A673 (cell line): ENCODE data around the gene BRMS1L. TPM values are rescaled to one million over a fixed set of nuclear protein-coding genes. Genes with fewer than 3 reads are reported as not detected.
A peak's percentile ranks its signal among the peaks of the same experiment; 100 is the strongest.

Experiments used
- BruUV-seq: library from RNA; stranded (reverse); fragments of 400-500 nt; replicated peaks from 2 replicates; lab custom pipeline; 2021; lab: Mats Ljungman, UMichigan
- CTCF ChIA-PET: fragments of 300-600 bp; sonication (Branson Sonifier 250); formaldehyde crosslinking; loops from one replicate; lab custom pipeline; 2022; ENCODE audit warnings: antibody characterized with exemption; lab: Charles Lee
- POLR2A ChIA-PET: fragments of 300-600 bp; sonication (Branson Sonifier 250); formaldehyde crosslinking; loops from one replicate; lab custom pipeline; 2022; ENCODE audit warnings: antibody characterized with exemption; ENCODE audit not compliant: low non-redundant PET; lab: Charles Lee
- DNase-seq: peaks from one replicate; pipeline ENCODE4 v3.0.0-alpha.2; 2015; ENCODE audit warnings: low spot score
- H3K27ac ChIP-seq: fragments of 200-600 bp; sonication (generic); 2 replicates; pipeline ENCODE4 v1.5.1; 2016; ENCODE audit warnings: mixed run types, low read depth, mild to moderate bottlenecking, mixed read lengths, antibody characterized with exemption, low read length; ENCODE audit not compliant: poor library complexity, severe bottlenecking
- H3K27me3 ChIP-seq: fragments of 200-600 bp; sonication (generic); replicated peaks from 2 replicates; pipeline ENCODE4 v1.6.1; 2017; ENCODE audit warnings: mixed run types, low read depth, mild to moderate bottlenecking, mixed read lengths, antibody characterized with exemption, low read length; ENCODE audit not compliant: insufficient read depth, poor library complexity
- H3K36me3 ChIP-seq: fragments of 200-600 bp; sonication (generic); 2 replicates; pipeline ENCODE4 v1.6.1; 2016; ENCODE audit warnings: mixed run types, mild to moderate bottlenecking, mixed read lengths, antibody characterized with exemption, low read length; ENCODE audit not compliant: insufficient read depth, poor library complexity, severe bottlenecking
- H3K4me1 ChIP-seq: fragments of 200-600 bp; sonication (generic); 2 replicates; pipeline ENCODE4 v1.6.1; 2017; ENCODE audit warnings: mixed run types, mild to moderate bottlenecking, mixed read lengths, antibody characterized with exemption, low read length; ENCODE audit not compliant: insufficient read depth, poor library complexity, severe bottlenecking
- H3K4me3 ChIP-seq: fragments of 200-600 bp; sonication (generic); 2 replicates; pipeline ENCODE4 v1.5.1; 2016; ENCODE audit warnings: low read depth, mixed run types, mild to moderate bottlenecking, mixed read lengths, low read length; ENCODE audit not compliant: poor library complexity, severe bottlenecking
- H3K9me3 ChIP-seq: fragments of 200-600 bp; sonication (generic); 2 replicates; pipeline ENCODE4 v1.6.1; 2016; ENCODE audit warnings: mixed run types, low read depth, mild to moderate bottlenecking, mixed read lengths, antibody characterized with exemption, low read length; ENCODE audit not compliant: poor library complexity, severe bottlenecking
- CTCF ChIP-seq: fragments of 300-800, 200-600 bp; sonication (generic); conservative IDR thresholded peaks from 2 replicates; pipeline ENCODE4 v1.5.1; 2017; ENCODE audit warnings: low read depth, mild to moderate bottlenecking, antibody characterized with exemption, low read length, moderate library complexity, mixed read lengths
- EZH2 ChIP-seq: fragments of 200-600 bp; sonication (generic); IDR thresholded peaks from 2 replicates; pipeline ENCODE4 v1.6.1; 2017; ENCODE audit warnings: borderline replicate concordance, low read depth, mild to moderate bottlenecking, mixed read lengths, antibody characterized with exemption, low read length; ENCODE audit not compliant: poor library complexity, severe bottlenecking
- intact Hi-C: fragments of 100-400 bp; cut with micrococcal nuclease; formaldehyde crosslinking; loops from one replicate; pipeline ENCODE4 v1.10.0; 2022; ENCODE audit not compliant: unreplicated experiment
- total RNA-seq: library from RNA; stranded (reverse); gene quantifications from 2 replicates; pipeline ENCODE4 v1.2.3, GENCODE V29; 2021

BRMS1L gene
- total RNA-seq, 1 experiment from 2014 or later, result 14.6 TPM

- BruUV-seq, result no TSS peak
- Histone ChIP-seq H3K4me1 (peaks cover 20% of the 10 kb centered on the region), H3K9me3 (no peaks in the 10 kb centered on the region), H3K27me3 (no peaks in the 10 kb centered on the region), H3K4me3 (no peak overlapping the region), H3K27ac (no peak overlapping the region), H3K36me3 (no peaks in the 10 kb centered on the region)
- ChIA-PET CTCF (no interaction called here), POLR2A (no interaction called here)
- intact Hi-C loops, result no loop called here
- TF ChIP-seq CTCF (no peak), EZH2 (no peak)
- no peak for DNase-seq
These were observed 49.2 kb downstream of the BRMS1L start for GRCh38 chr14:35875296-35875695.

- H3K36me3 ChIP-seq, result no peaks in the 10 kb centered on the region
- BruUV-seq, result no TSS peak
- no peak overlapping the region for H3K27ac ChIP-seq
- intact Hi-C loops, result no loop called here
- DNase-seq, result no peak
- H3K27me3 ChIP-seq, result no peaks in the 10 kb centered on the region
- H3K4me3 ChIP-seq, result no peak overlapping the region
- H3K4me1 ChIP-seq, result peaks cover 20% of the 10 kb centered on the region
- H3K9me3 ChIP-seq, result no peaks in the 10 kb centered on the region
- TF ChIP-seq CTCF (no peak), EZH2 (no peak)
- ChIA-PET CTCF (no interaction called here), POLR2A (no interaction called here)
These were observed 51.1 kb downstream of the BRMS1L start for GRCh38 chr14:35877276-35877675.

- H3K36me3 ChIP-seq, result no peaks in the 10 kb centered on the region
- no peak overlapping the region for H3K4me3 ChIP-seq
- H3K27ac ChIP-seq, result peak overlapping the region; percentile 13
- H3K27me3 ChIP-seq, result no peaks in the 10 kb centered on the region
- H3K9me3 ChIP-seq, result no peaks in the 10 kb centered on the region
- ChIA-PET POLR2A (interaction anchor here (0.7 kb wide), 1 partner anchor 227 kb away, joined by 7 read pairs; no protein-coding TSS in a partner anchor), CTCF (interaction anchor here (0.7 kb wide), 1 partner anchor 541 kb away, joined by 3 read pairs; no protein-coding TSS in a partner anchor)
- intact Hi-C loops, result no loop called here
- peak; percentile 80 for DNase-seq
- TF ChIP-seq CTCF (no peak), EZH2 (no peak)
- no TSS peak for BruUV-seq
- peaks cover 20% of the 10 kb centered on the region for H3K4me1 ChIP-seq
These were observed 52.4 kb downstream of the BRMS1L start for GRCh38 chr14:35878272-35879150.
